DND-41 (cell line): Measurements from ENCODE around the gene CNOT11.
A peak's percentile ranks its signal among the peaks of the same experiment; 100 is the strongest.

Experiments
- ATAC-seq: fragments of 200-7000 bp; cut with Tn5 transposase; 3 replicates; pipeline ENCODE4 v1.9.1; 2021; ENCODE audit warnings: low read depth; ENCODE audit not compliant: insufficient read depth
- DNase-seq: peaks from one replicate; pipeline ENCODE4 v3.0.0-alpha.2; 2020
- H2AFZ ChIP-seq: 2 replicates; pipeline ENCODE4 v1.6.0; 2012; ENCODE audit warnings: low read depth, low read length
- H3K27ac ChIP-seq: 2 replicates; pipeline ENCODE4 v1.5.1; 2012; ENCODE audit warnings: low read length, inconsistent platforms
- H3K27me3 ChIP-seq: fragments of 200-600 bp; sonication (generic); 2 replicates; pipeline ENCODE4 v1.6.0; 2012; ENCODE audit warnings: low read length, mild to moderate bottlenecking, inconsistent platforms; ENCODE audit not compliant: insufficient read depth, poor library complexity
- H3K36me3 ChIP-seq: 2 replicates; pipeline ENCODE4 v1.5.1; 2012; ENCODE audit warnings: low read length, inconsistent platforms; ENCODE audit not compliant: insufficient read depth
- H3K4me1 ChIP-seq: 2 replicates; pipeline ENCODE4 v1.5.1; 2012; ENCODE audit warnings: mild to moderate bottlenecking, low read length; ENCODE audit not compliant: insufficient read depth
- H3K4me2 ChIP-seq: 2 replicates; pipeline ENCODE4 v1.6.0; 2012; ENCODE audit warnings: mild to moderate bottlenecking, moderate library complexity, low read length, inconsistent platforms; ENCODE audit not compliant: insufficient read depth
- H3K4me3 ChIP-seq, 2 experiments: fragments of 200-600 bp in 1 of 2; shearing (Covaris generic) in 1 of 2; 2 replicates each; pipeline ENCODE4 v1.5.1; 2012 to 2016; ENCODE audit warnings: inconsistent platforms in 2 of 2, low read length in 2 of 2, mild to moderate bottlenecking in 2 of 2, low read depth in 1 of 2, moderate library complexity in 1 of 2
- H3K79me2 ChIP-seq: 2 replicates; pipeline ENCODE4 v1.6.0; 2012; ENCODE audit warnings: low read length, inconsistent platforms; ENCODE audit not compliant: insufficient read depth
- H3K9ac ChIP-seq: 2 replicates; pipeline ENCODE4 v1.6.0; 2012; ENCODE audit warnings: low read depth, mild to moderate bottlenecking, inconsistent platforms, low read length, moderate library complexity
- H3K9me3 ChIP-seq: 2 replicates; pipeline ENCODE4 v1.5.1; 2012; ENCODE audit warnings: low read length, moderate library complexity, mild to moderate bottlenecking, inconsistent platforms; ENCODE audit not compliant: insufficient read depth, severe bottlenecking
- H4K20me1 ChIP-seq: 2 replicates; pipeline ENCODE4 v1.6.0; 2012; ENCODE audit warnings: low read length; ENCODE audit not compliant: insufficient read depth
- EZH2 ChIP-seq: IDR thresholded peaks from 3 replicates; pipeline ENCODE4 v1.6.1; 2012; ENCODE audit warnings: borderline replicate concordance, low read depth, mild to moderate bottlenecking, moderate library complexity, low read length, inconsistent platforms; ENCODE audit not compliant: severe bottlenecking
- TF ChIP-seq, protein P1 (sequence below): IDR thresholded peaks from 2 replicates; pipeline ENCODE4 v1.5.1; 2012; ENCODE audit warnings: borderline replicate concordance, low read length, moderate library complexity, mild to moderate bottlenecking; ENCODE audit not compliant: poor library complexity, severe bottlenecking; ENCODE audit errors: extremely low read depth

Gene CNOT11

DNA sequence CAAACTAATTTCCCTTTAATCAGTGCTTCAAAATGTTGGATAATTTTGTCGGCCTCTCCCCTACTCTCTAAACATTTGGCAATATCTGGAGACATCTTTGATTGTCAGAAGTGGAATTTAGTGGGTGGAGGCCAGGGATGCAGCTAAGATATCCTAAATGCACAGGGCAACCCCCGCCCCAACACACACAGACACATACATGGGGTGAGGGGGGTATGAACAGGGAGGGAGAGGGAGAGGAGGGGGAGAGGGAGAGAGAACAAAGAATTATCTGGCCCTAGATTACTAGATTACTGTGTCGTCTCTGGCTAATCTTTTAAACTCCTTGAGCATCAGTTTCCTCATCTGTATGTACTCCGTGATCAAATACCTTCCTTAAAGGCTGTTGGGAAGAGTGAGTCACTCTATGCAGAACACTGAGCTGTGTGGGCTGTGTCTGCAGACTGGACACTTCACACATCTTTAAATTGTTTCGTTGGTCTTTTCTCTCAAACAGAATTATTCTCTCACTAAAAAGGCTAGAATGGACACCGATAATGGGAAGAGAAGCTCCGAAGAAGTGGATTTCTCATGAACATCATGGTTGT, 52.9 kb downstream of the CNOT11 start:
- peaks cover 81% of the 10 kb centered on the region for H3K79me2 ChIP-seq
- H3K4me2 ChIP-seq: peak overlapping the region; percentile 75
- peaks cover 41% of the 10 kb centered on the region for H3K36me3 ChIP-seq
- peaks cover 74% of the 10 kb centered on the region for H3K4me1 ChIP-seq
- H3K4me3 ChIP-seq: peak overlapping the region in 1 of 2 experiments; percentile 74; a peak in 2 of 4 replicates
- H3K27me3 ChIP-seq: no peaks in the 10 kb centered on the region
- ATAC-seq: no peak
- no peaks in the 10 kb centered on the region for H3K9me3 ChIP-seq
- H2AFZ ChIP-seq: no peak overlapping the region
- H4K20me1 ChIP-seq: peaks cover 50% of the 10 kb centered on the region
- peak overlapping the region; percentile 92; the same call in 1 of the 2 replicates for H3K9ac ChIP-seq
- H3K27ac ChIP-seq: peak overlapping the region; percentile 17
- DNase-seq: no peak
- TF ChIP-seq, protein P1, sequence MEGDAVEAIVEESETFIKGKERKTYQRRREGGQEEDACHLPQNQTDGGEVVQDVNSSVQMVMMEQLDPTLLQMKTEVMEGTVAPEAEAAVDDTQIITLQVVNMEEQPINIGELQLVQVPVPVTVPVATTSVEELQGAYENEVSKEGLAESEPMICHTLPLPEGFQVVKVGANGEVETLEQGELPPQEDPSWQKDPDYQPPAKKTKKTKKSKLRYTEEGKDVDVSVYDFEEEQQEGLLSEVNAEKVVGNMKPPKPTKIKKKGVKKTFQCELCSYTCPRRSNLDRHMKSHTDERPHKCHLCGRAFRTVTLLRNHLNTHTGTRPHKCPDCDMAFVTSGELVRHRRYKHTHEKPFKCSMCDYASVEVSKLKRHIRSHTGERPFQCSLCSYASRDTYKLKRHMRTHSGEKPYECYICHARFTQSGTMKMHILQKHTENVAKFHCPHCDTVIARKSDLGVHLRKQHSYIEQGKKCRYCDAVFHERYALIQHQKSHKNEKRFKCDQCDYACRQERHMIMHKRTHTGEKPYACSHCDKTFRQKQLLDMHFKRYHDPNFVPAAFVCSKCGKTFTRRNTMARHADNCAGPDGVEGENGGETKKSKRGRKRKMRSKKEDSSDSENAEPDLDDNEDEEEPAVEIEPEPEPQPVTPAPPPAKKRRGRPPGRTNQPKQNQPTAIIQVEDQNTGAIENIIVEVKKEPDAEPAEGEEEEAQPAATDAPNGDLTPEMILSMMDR: no peak
- no peak for TF ChIP-seq EZH2

DNA sequence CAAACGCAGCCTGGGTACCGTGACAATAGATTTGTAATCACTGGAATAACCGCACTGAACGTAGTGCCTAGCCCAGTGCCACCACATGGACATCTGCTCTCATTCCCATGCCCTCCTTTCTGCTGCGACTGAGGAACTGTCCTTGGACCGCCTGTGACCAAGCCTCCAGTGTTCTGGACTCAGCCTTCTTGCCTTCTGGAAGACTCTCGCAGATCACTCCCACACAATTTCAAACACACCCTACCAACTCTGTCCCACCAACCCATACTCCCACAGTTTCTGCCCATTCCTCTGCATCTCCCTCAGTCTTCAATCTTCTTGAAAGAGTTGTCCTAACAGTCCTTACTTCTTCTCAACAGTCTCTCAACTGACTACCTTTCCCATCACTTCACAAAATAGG, 53.7 kb downstream of the CNOT11 start:
- Histone ChIP-seq H3K27me3 (no peaks in the 10 kb centered on the region), H3K27ac (peak overlapping the region; percentile 85), H3K36me3 (peaks cover 35% of the 10 kb centered on the region), H3K9ac (peak overlapping the region; percentile 92), H3K4me2 (peak overlapping the region; percentile 75), H3K79me2 (peaks cover 73% of the 10 kb centered on the region), H3K4me1 (peaks cover 78% of the 10 kb centered on the region), H2AFZ (no peak overlapping the region), H3K4me3 (peak overlapping the region; percentile 71 to 74; a peak in 3 of 4 replicates), H4K20me1 (peaks cover 47% of the 10 kb centered on the region), H3K9me3 (no peaks in the 10 kb centered on the region)
- no peak for TF ChIP-seq EZH2
- TF ChIP-seq, protein P1: no peak
- ATAC-seq (peak; percentile 0; the same call in 1 of the 3 replicates), DNase-seq (no peak)

DNA sequence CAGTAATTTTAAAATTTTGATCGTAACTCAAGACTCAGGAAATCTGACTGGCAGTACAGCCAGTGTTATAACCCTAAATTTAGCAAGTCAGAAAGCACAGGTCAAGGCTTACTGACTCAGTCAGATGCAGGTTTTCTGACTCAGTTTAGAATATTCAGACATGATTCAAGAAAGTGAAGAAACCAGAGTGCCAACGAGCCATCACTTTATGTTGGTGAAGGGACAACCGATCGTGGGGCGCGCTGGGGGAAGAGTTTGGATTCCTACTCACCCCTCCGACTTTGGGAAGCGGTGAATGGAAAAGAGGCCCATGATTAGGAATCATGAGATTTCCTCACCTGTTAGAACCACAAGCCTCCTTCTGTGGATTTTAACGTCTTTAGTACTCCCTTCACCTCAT, 54.8 kb downstream of the CNOT11 start:
- Histone ChIP-seq H4K20me1 (peaks cover 42% of the 10 kb centered on the region), H3K79me2 (peaks cover 62% of the 10 kb centered on the region), H3K27me3 (no peaks in the 10 kb centered on the region), H3K4me2 (peak overlapping the region; percentile 75), H3K4me1 (peaks cover 88% of the 10 kb centered on the region), H3K9ac (peak overlapping the region; percentile 92), H2AFZ (peak overlapping the region; percentile 77), H3K9me3 (no peaks in the 10 kb centered on the region), H3K27ac (peak overlapping the region; percentile 85), H3K36me3 (peaks cover 28% of the 10 kb centered on the region), H3K4me3 (peak overlapping the region; percentile 71 to 74)
- no peak for ATAC-seq
- no peak for DNase-seq
- TF ChIP-seq EZH2: no peak
- TF ChIP-seq, protein P1: no peak
